ENCODE measurements around the gene SPINK9. TPM values are rescaled to one million over a fixed set of nuclear protein-coding genes. Genes with fewer than 3 reads are reported as not detected.
A peak's percentile ranks its signal among the peaks of the same experiment; 100 is the strongest.

The SPINK9 gene, protein sequence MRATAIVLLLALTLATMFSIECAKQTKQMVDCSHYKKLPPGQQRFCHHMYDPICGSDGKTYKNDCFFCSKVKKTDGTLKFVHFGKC
- not detected in 2 replicates for total RNA-seq (2022)
- percentile 24 among the genes with signal in this experiment for Bru-seq, nascent RNA
- BruChase-seq, experiment 1, labeled RNA remaining after a 6-hour chase = percentile 12 among the genes with signal in this experiment
- BruChase-seq, experiment 2, labeled RNA remaining after a 2-hour chase = percentile 10 among the genes with signal in this experiment
- long read RNA-seq, partial matches to known transcripts = 0 of 2 reads
- long read RNA-seq, other reads (novel, unspliced or antisense) = 2 of 2 reads

- no peak for DNase-seq
- Mint-ChIP-seq H3K27me3 (ENCODE audit: unreplicated experiment) (no peaks in the 10 kb centered on the region), H3K4me3 (ENCODE audit: low read depth, unreplicated experiment) (no peak within 1 kb of the TSS), H3K4me1 (ENCODE audit: low read depth, unreplicated experiment) (peaks cover 9% of the 10 kb centered on the region), H3K36me3 (ENCODE audit: insufficient read depth, unreplicated experiment) (no peaks in the 10 kb centered on the region), H3K27ac (ENCODE audit: unreplicated experiment) (no peak within 1 kb of the TSS), H3K9me3 (ENCODE audit: low read depth, unreplicated experiment) (no peaks in the 10 kb centered on the region)
- no TSS peak for BruUV-seq (replicated peaks)
- TF ChIP-seq, protein P1, sequence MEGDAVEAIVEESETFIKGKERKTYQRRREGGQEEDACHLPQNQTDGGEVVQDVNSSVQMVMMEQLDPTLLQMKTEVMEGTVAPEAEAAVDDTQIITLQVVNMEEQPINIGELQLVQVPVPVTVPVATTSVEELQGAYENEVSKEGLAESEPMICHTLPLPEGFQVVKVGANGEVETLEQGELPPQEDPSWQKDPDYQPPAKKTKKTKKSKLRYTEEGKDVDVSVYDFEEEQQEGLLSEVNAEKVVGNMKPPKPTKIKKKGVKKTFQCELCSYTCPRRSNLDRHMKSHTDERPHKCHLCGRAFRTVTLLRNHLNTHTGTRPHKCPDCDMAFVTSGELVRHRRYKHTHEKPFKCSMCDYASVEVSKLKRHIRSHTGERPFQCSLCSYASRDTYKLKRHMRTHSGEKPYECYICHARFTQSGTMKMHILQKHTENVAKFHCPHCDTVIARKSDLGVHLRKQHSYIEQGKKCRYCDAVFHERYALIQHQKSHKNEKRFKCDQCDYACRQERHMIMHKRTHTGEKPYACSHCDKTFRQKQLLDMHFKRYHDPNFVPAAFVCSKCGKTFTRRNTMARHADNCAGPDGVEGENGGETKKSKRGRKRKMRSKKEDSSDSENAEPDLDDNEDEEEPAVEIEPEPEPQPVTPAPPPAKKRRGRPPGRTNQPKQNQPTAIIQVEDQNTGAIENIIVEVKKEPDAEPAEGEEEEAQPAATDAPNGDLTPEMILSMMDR (IDR thresholded peaks at IDR 0.05; ENCODE audit: unreplicated experiment) = no peak
- intact Hi-C loops (cut with micrococcal nuclease; ENCODE audit: unreplicated experiment) = no loop called here
- CTCF ChIA-PET = no interaction called here
These were observed at the start of gene SPINK9 for GRCh38 chr5:148335259-148335658. Gene SPINK9 (plus strand): TSS chr5:148335559. CDS start chr5:148335614, 55 bp downstream.

- intact Hi-C loops (cut with micrococcal nuclease; ENCODE audit: unreplicated experiment) = loop anchor here (1.0 to 5.0 kb wide), 4 partner anchors 63 to 442 kb away; no protein-coding TSS in a partner anchor
- CTCF ChIA-PET = interaction anchor here (0.7 to 1.8 kb wide), 7 partner anchors 9 to 111 kb away, joined by 3 to 14 read pairs (median 4); partner anchors contain the start of gene SPINK13
- no peaks in the 10 kb centered on the region for H3K36me3 Mint-ChIP-seq (ENCODE audit: insufficient read depth, unreplicated experiment)
- no TSS peak for BruUV-seq (replicated peaks)
- peaks cover 11% of the 10 kb centered on the region for H3K4me1 Mint-ChIP-seq (ENCODE audit: low read depth, unreplicated experiment)
- no peaks in the 10 kb centered on the region for H3K9me3 Mint-ChIP-seq (ENCODE audit: low read depth, unreplicated experiment)
- no peak for DNase-seq
- H3K27ac Mint-ChIP-seq (ENCODE audit: unreplicated experiment) = no peak overlapping the region
- no peaks in the 10 kb centered on the region for H3K27me3 Mint-ChIP-seq (ENCODE audit: unreplicated experiment)
- TF ChIP-seq, protein P1 (IDR thresholded peaks at IDR 0.05; ENCODE audit: unreplicated experiment) = peak; percentile 61
- no peak overlapping the region for H3K4me3 Mint-ChIP-seq (ENCODE audit: low read depth, unreplicated experiment)
These were observed 44.8 kb upstream of the SPINK9 start for GRCh38 chr5:148290271-148291195.

GRCh38 chr5:148297731-148298130 is 37.6 kb upstream of the SPINK9 start:
- DNase-seq = no peak
- Mint-ChIP-seq H3K27me3 (ENCODE audit: unreplicated experiment) (no peaks in the 10 kb centered on the region), H3K9me3 (ENCODE audit: low read depth, unreplicated experiment) (no peaks in the 10 kb centered on the region), H3K4me3 (ENCODE audit: low read depth, unreplicated experiment) (no peak overlapping the region), H3K36me3 (ENCODE audit: insufficient read depth, unreplicated experiment) (no peaks in the 10 kb centered on the region), H3K4me1 (ENCODE audit: low read depth, unreplicated experiment) (no peaks in the 10 kb centered on the region), H3K27ac (ENCODE audit: unreplicated experiment) (no peak overlapping the region)
- BruUV-seq (replicated peaks) = no TSS peak
- TF ChIP-seq, protein P1 (IDR thresholded peaks at IDR 0.05; ENCODE audit: unreplicated experiment) = no peak
- CTCF ChIA-PET = interaction anchor here (0.6 to 1.5 kb wide), 2 partner anchors 16 to 1382 kb away, joined by 5 to 6 read pairs; no protein-coding TSS in a partner anchor
- intact Hi-C loops (cut with micrococcal nuclease; ENCODE audit: unreplicated experiment) = no loop called here

DNA sequence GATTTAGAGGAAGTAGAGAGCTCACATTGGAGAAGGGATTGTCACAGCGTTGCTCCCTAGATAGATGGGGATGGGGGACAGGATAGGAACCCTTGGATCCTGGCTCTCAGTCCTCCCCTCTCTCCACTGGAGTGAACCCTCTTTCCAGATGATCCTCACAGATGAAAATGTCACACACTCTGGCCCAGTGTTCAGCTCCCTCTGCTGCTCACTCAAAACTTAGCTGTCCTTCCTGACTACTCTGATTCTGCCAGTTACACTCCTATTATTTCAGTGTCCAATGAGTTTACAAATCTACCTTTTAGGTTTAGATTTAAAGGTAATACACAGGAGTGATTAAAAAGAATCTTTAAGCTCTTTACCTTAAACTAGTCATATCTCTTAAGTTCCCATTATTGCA is 28.9 kb upstream of the SPINK9 start:
- no peak overlapping the region for H3K27ac Mint-ChIP-seq (ENCODE audit: unreplicated experiment)
- H3K4me3 Mint-ChIP-seq (ENCODE audit: low read depth, unreplicated experiment) = no peak overlapping the region
- peaks cover 12% of the 10 kb centered on the region for H3K9me3 Mint-ChIP-seq (ENCODE audit: low read depth, unreplicated experiment)
- H3K4me1 Mint-ChIP-seq (ENCODE audit: low read depth, unreplicated experiment) = no peaks in the 10 kb centered on the region
- TF ChIP-seq, protein P1 (IDR thresholded peaks at IDR 0.05; ENCODE audit: unreplicated experiment) = no peak
- H3K27me3 Mint-ChIP-seq (ENCODE audit: unreplicated experiment) = no peaks in the 10 kb centered on the region
- no TSS peak for BruUV-seq (replicated peaks)
- CTCF ChIA-PET = interaction anchor here (0.8 kb wide), 1 partner anchor 8 kb away, joined by 5 read pairs; no protein-coding TSS in a partner anchor
- no peak for DNase-seq
- no peaks in the 10 kb centered on the region for H3K36me3 Mint-ChIP-seq (ENCODE audit: insufficient read depth, unreplicated experiment)
- intact Hi-C loops (cut with micrococcal nuclease; ENCODE audit: unreplicated experiment) = loop anchor here (2.0 kb wide), 1 partner anchor 128 kb away; no protein-coding TSS in a partner anchor
